Lower leg skin (tissue), 4 donors: ENCODE results near the gene TMEM109. TPM values are rescaled to one million over a fixed set of nuclear protein-coding genes. Genes with fewer than 3 reads are reported as not detected.
A peak's percentile ranks its signal among the peaks of the same experiment; 100 is the strongest.

Source experiments
- DNase-seq, 2 donors: peaks; one replicate each; pipeline ENCODE4 v3.0.0-alpha.2; 2019; ENCODE audit warnings: low spot score in 2 of 2
- H3K4me3 ChIP-seq: fragments of 200-600 bp; sonication (generic); 2 replicates; pipeline ENCODE4 v1.5.1; 2017; ENCODE audit warnings: mild to moderate bottlenecking, low read depth; ENCODE audit not compliant: poor library complexity, severe bottlenecking
- CTCF ChIP-seq, 3 donors: fragments of 450-650 bp; IDR thresholded peaks; one replicate each; pipeline ENCODE4 v1.5.1; 2016; ENCODE audit warnings: antibody characterized with exemption in 3 of 3, mild to moderate bottlenecking in 3 of 3, moderate library complexity in 2 of 3
- POLR2A ChIP-seq, 2 donors: fragments of 450-650 bp; IDR thresholded peaks; one replicate each; pipeline ENCODE4 v1.6.1; 2016 to 2017; ENCODE audit warnings: antibody characterized with exemption in 2 of 2, mild to moderate bottlenecking in 1 of 2, moderate library complexity in 1 of 2
- WGBS, 2 donors: methylation state at CpG; one replicate each; pipeline ENCODE4 v1.1.5; 2018; 5-methylcytosine and 5-hydroxymethylcytosine counted together
- intact Hi-C: fragments of 100-400 bp; cut with DNase I; formaldehyde crosslinking; loops from one replicate; pipeline ENCODE4 v1.15.0; 2023; ENCODE audit warnings: low total_unique reads
- total RNA-seq, 4 donors: library from RNA; depleted of rRNA; stranded (reverse); fragments of >200 nt; gene quantifications; one replicate each; pipeline ENCODE4 v1.1.0, GENCODE V29; 2016

TMEM109 gene
- total RNA-seq, 4 donors from 2014 or later, result 62.1 to 101 (median 81.8) TPM

GRCh38 chr11:60912223-60912850, 1.6 kb upstream of the TMEM109 start:
- 69 to 75% methylated on average over 12 of the region's 12 CpGs for WGBS, 2 donors
- intact Hi-C loops, result no loop called here
- no peak for DNase-seq
- no peak overlapping the region for H3K4me3 ChIP-seq
- no peak for TF ChIP-seq CTCF (IDR thresholded peaks at IDR 0.05)
- no peak for TF ChIP-seq POLR2A (IDR thresholded peaks at IDR 0.05)

- intact Hi-C loops, result no loop called here
- TF ChIP-seq CTCF (IDR thresholded peaks at IDR 0.05), result no peak
- TF ChIP-seq POLR2A (IDR thresholded peaks at IDR 0.05), result no peak
- no peak overlapping the region for H3K4me3 ChIP-seq
- WGBS, 2 donors, result 65 to 76% methylated on average over 22 of the region's 22 CpGs
- no peak for DNase-seq
Observed at GRCh38 chr11:60912851-60913528, 968 bp upstream of the TMEM109 start.

GRCh38 chr11:60914633-60915247, 782 bp downstream of the TMEM109 start:
- peak overlapping the region; percentile 64 for H3K4me3 ChIP-seq
- intact Hi-C loops, result no loop called here
- DNase-seq, result no peak
- WGBS, 2 donors, result 1% methylated on average over 13 of the region's 31 CpGs
- no peak for TF ChIP-seq POLR2A (IDR thresholded peaks at IDR 0.05)
- no peak for TF ChIP-seq CTCF (IDR thresholded peaks at IDR 0.05)

GRCh38 chr11:60915248-60915914, 1.4 kb downstream of the TMEM109 start:
- peak overlapping the region; percentile 13 for H3K4me3 ChIP-seq
- 6 to 10% methylated on average over 17 of the region's 17 CpGs for WGBS, 2 donors
- intact Hi-C loops, result no loop called here
- peak; percentile 37 to 88 for DNase-seq
- TF ChIP-seq CTCF (IDR thresholded peaks at IDR 0.05), result no peak
- no peak for TF ChIP-seq POLR2A (IDR thresholded peaks at IDR 0.05)

GRCh38 chr11:60916669-60917206, 2.8 kb downstream of the TMEM109 start:
- intact Hi-C loops, result no loop called here
- DNase-seq, result peak in 1 of 2 donors; percentile 21
- H3K4me3 ChIP-seq, result no peak overlapping the region
- TF ChIP-seq CTCF (IDR thresholded peaks at IDR 0.05), result no peak
- TF ChIP-seq POLR2A (IDR thresholded peaks at IDR 0.05), result no peak
- WGBS, 2 donors, result 48 to 58% methylated on average over 3 of the region's 3 CpGs
